GM18951 (cell line): Measurements from ENCODE around the gene PTPN9.

Experiments used
- POLR2A ChIP-seq: IDR thresholded peaks from 4 replicates; pipeline ENCODE4 v1.6.1; 2011; ENCODE audit warnings: mild to moderate bottlenecking; ENCODE audit not compliant: insufficient read length, insufficient read depth; ENCODE audit errors: extremely low read depth
- in situ Hi-C: fragments of 300-500 bp; cut with MboI; formaldehyde crosslinking; loops from one replicate; pipeline ENCODE4 v1.12.0; 2022; ENCODE audit warnings: low sequenced_read_pairs, mixed read lengths, inconsistent platforms; ENCODE audit not compliant: unreplicated experiment

PTPN9 gene

DNA sequence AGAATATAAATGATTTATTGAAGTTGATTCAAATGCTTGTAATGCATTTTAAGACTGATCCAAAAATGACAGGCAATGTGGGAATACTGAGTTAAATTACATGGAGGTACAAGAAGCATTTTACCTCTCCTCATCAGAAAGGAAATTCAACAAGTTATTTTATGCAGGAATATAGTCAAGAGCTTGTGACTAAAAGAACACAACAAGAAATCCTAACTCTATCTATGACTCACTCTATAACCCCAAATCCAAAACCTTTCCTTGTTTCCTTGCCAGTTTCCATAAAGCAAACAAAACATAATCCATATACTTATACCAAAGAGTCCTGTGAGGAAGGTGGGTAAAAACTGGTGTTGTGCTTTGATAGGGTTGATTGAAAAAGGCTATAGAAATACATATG, 158.4 kb downstream of the PTPN9 start:
- in situ Hi-C loops: no loop called here
- no peak for TF ChIP-seq POLR2A

DNA sequence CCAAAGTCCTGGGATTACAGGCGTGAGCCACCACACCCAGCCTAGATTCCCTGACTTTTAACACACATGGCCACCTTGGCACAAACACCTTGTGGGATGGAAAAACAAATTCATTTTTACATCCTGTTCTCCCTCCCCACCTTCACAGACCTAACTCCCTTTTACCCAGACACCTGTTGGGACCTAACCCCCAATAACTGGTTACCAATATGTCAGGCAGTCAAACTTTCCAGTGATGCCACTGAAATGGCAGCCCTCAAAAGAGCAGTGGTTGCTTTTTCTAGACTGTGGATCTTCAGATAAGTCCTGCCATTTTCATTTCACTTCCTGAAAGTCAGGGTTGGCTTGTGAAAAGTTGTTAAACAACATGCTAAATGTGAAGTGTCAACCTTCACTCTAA, 162.5 kb downstream of the PTPN9 start:
- in situ Hi-C loops: no loop called here
- no peak for TF ChIP-seq POLR2A
